Neural cell (in vitro differentiated cells): ENCODE data around the gene TSR3. TPM values are rescaled to one million over a fixed set of nuclear protein-coding genes. Genes with fewer than 3 reads are reported as not detected.

ENCODE experiments used
- H2AFZ ChIP-seq: fragments of 200-600, 300-800 bp; sonication (generic), shearing (Covaris generic); 2 replicates; pipeline ENCODE4 v1.6.0; 2014; ENCODE audit warnings: low read depth, mild to moderate bottlenecking, antibody characterized with exemption, low read length, moderate library complexity
- H3F3A ChIP-seq: fragments of 200-600 bp; shearing (Covaris generic); 2 replicates; pipeline ENCODE4 v1.6.1; 2016; ENCODE audit warnings: mild to moderate bottlenecking, moderate library complexity, mixed read lengths, antibody characterized with exemption, low read length; ENCODE audit not compliant: insufficient read depth, poor library complexity, severe bottlenecking
- H3K27ac ChIP-seq: fragments of 200-600, 300-800 bp; sonication (generic), shearing (Covaris generic); 2 replicates; pipeline ENCODE4 v1.5.1; 2014; ENCODE audit warnings: mild to moderate bottlenecking, low read length, moderate library complexity
- H3K27me3 ChIP-seq: fragments of 300-800, 200-600 bp; sonication (generic), shearing (Covaris generic); 2 replicates; pipeline ENCODE4 v1.6.0; 2014; ENCODE audit warnings: mild to moderate bottlenecking, low read depth, low read length, moderate library complexity; ENCODE audit not compliant: insufficient read depth
- H3K36me3 ChIP-seq: fragments of 300-800, 200-600 bp; sonication (generic), shearing (Covaris generic); 2 replicates; pipeline ENCODE4 v1.5.1; 2014; ENCODE audit warnings: mild to moderate bottlenecking, antibody characterized with exemption, low read length, moderate library complexity; ENCODE audit not compliant: insufficient read depth
- H3K4me2 ChIP-seq: fragments of 300-800, 200-600 bp; sonication (generic), shearing (Covaris generic); 2 replicates; pipeline ENCODE4 v1.6.0; 2014; ENCODE audit warnings: mild to moderate bottlenecking, low read length
- H3K4me3 ChIP-seq: fragments of 300-800, 200-600 bp; sonication (generic), shearing (Covaris generic); 2 replicates; pipeline ENCODE4 v1.5.1; 2014; ENCODE audit warnings: mild to moderate bottlenecking, low read length, moderate library complexity
- H3K79me2 ChIP-seq: fragments of 200-600 bp; shearing (Covaris generic); replicated peaks from 2 replicates; pipeline ENCODE4 v1.6.0; 2014; ENCODE audit warnings: mild to moderate bottlenecking, low read length, moderate library complexity; ENCODE audit not compliant: insufficient read depth
- H3K9ac ChIP-seq: fragments of 300-800, 200-600 bp; sonication (generic), shearing (Covaris generic); 2 replicates; pipeline ENCODE4 v1.6.1; 2016; ENCODE audit warnings: mild to moderate bottlenecking, low read length, mixed read lengths
- H3K9me2 ChIP-seq: fragments of 200-600 bp; shearing (Covaris generic); 2 replicates; pipeline ENCODE4 v1.6.1; 2016; ENCODE audit warnings: mild to moderate bottlenecking, low read length, mixed read lengths; ENCODE audit not compliant: insufficient read depth
- H3K9me3 ChIP-seq: fragments of 200-600, 300-800 bp; sonication (generic), shearing (Covaris generic); 2 replicates; pipeline ENCODE4 v1.6.1; 2016; ENCODE audit warnings: mild to moderate bottlenecking, mixed run types, low read length, moderate library complexity, mixed read lengths
- H4K20me1 ChIP-seq: fragments of 200-600 bp; shearing (Covaris generic); 2 replicates; pipeline ENCODE4 v1.6.1; 2016; ENCODE audit warnings: mild to moderate bottlenecking, mixed run types; ENCODE audit not compliant: insufficient read depth
- EP300 ChIP-seq: fragments of 450-650 bp; conservative IDR thresholded peaks from 2 replicates; pipeline ENCODE4 v1.6.1; 2014; ENCODE audit warnings: antibody characterized with exemption, mild to moderate bottlenecking, moderate library complexity; ENCODE audit not compliant: poor library complexity, severe bottlenecking
- EZH2 ChIP-seq: fragments of 200-600, 300-800 bp; shearing (Covaris generic), sonication (generic); IDR thresholded peaks from 2 replicates; pipeline ENCODE4 v1.6.1; 2014; ENCODE audit warnings: antibody characterized with exemption, low read length, borderline replicate concordance, mild to moderate bottlenecking; ENCODE audit not compliant: insufficient read depth, poor library complexity, severe bottlenecking
- MXI1 ChIP-seq: fragments of 450-650 bp; conservative IDR thresholded peaks from 2 replicates; pipeline ENCODE4 v1.6.1; 2014; ENCODE audit warnings: antibody characterized with exemption, mild to moderate bottlenecking; ENCODE audit not compliant: poor library complexity, severe bottlenecking
- POLR2AphosphoS5 ChIP-seq: IDR thresholded peaks from 2 replicates; pipeline ENCODE4 v1.6.1; 2012
- RAD21 ChIP-seq: fragments of 450-650 bp; conservative IDR thresholded peaks from 2 replicates; pipeline ENCODE4 v1.6.1; 2014; ENCODE audit warnings: antibody characterized with exemption, mild to moderate bottlenecking, moderate library complexity
- SMC3 ChIP-seq: fragments of 450-650 bp; conservative IDR thresholded peaks from 2 replicates; pipeline ENCODE4 v1.6.1; 2014; ENCODE audit warnings: antibody characterized with exemption, mild to moderate bottlenecking, moderate library complexity; ENCODE audit not compliant: poor library complexity
- TAF1 ChIP-seq: IDR thresholded peaks from 2 replicates; pipeline ENCODE4 v1.6.1; 2012; ENCODE audit warnings: low read depth
- polyA plus RNA-seq: library from polyadenylated mRNA; depleted of rRNA; stranded (reverse); fragments of >200 nt; gene quantifications from 2 replicates; pipeline ENCODE4 v1.2.3, GENCODE V29; 2014
- TF ChIP-seq, protein P1 (sequence below): fragments of 450-650 bp; IDR thresholded peaks from 2 replicates; pipeline ENCODE4 v1.5.1; 2014; ENCODE audit warnings: antibody characterized with exemption, mild to moderate bottlenecking, moderate library complexity; ENCODE audit not compliant: poor library complexity, severe bottlenecking
- TF ChIP-seq, protein P2 (sequence below): IDR thresholded peaks from 2 replicates; pipeline ENCODE4 v1.6.1; 2012; ENCODE audit warnings: borderline replicate concordance

The TSR3 gene
- polyA plus RNA-seq, 1 donor from 2014 or later: 102 TPM

DNA sequence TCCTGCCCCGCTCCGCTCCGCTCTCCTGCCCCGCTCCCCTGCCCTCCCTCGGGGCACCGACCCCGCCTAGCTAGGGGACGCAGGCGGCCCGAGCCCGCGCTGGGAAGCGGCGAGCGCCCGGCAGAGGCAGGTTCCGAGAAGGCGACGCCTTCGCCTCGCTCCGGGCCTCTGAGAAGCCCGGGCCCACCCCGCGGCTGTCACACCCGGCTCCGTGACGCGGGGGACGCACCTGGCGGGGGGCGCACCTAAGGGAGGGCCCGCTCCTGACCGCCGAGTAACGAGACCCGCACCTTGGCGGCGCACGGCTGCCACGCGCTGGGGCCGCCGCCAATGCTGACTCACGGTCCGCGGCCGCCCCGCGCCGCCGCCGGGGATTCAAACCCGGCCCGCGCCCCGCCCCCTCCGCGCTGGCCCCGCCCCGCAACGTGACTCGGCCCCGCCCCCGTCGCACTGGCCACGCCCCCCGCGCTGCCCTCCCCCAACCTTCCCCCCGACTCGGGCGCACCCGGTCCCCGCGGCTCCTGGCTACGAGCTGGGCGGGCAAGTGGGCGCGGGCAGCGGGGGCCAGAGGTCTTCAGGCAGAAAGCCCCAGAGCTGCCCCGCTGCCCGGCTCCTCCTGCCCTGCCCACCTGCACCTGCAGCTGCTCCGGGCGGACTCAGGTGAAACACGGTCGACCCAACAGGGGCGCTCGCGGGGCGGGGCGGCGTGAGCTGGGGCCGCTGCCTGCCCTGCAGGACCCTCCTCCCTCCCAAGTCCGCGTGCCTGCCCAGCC, 27.8 kb upstream of the TSR3 start:
- Histone ChIP-seq H3K9me2 (no peaks in the 10 kb centered on the region), H2AFZ (no peak overlapping the region), H3K9ac (peak overlapping the region; percentile 16), H4K20me1 (no peaks in the 10 kb centered on the region), H3K27me3 (no peaks in the 10 kb centered on the region), H3K4me3 (peak overlapping the region; percentile 68), H3K9me3 (no peaks in the 10 kb centered on the region), H3K36me3 (no peaks in the 10 kb centered on the region), H3F3A (no peaks in the 10 kb centered on the region), H3K27ac (no peak overlapping the region), H3K79me2 (no peaks in the 10 kb centered on the region), H3K4me2 (no peak overlapping the region)
- TF ChIP-seq TAF1 (no peak), MXI1 (peak; percentile 80)

DNA sequence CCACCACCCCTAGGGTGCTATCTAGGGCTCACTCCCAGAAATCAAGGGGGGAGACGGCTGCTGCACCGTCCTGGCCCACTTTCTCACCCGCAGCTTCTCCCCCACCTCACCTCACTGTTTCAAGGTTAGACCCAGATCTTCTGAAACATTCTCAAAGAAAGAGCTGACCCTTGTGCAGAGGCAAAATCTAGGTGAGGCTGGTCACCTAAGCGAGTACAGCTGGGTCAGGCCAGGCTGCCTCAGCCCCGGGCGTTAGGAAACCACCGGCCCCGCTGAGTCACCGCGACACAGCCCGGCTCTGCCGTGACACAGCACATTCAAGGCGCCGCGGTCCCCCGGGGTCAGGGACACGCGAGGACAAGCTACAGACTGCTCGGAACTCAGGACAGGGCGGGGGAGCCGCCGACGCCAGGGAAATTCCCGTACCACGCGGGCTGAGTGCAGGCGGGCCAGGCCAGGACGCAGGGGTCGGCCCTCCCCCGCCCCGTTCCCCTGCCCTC, 27.2 kb upstream of the TSR3 start:
- no peaks in the 10 kb centered on the region for H3K79me2 ChIP-seq
- H4K20me1 ChIP-seq: no peaks in the 10 kb centered on the region
- H3F3A ChIP-seq: no peaks in the 10 kb centered on the region
- H3K27ac ChIP-seq: no peak overlapping the region
- no peaks in the 10 kb centered on the region for H3K9me3 ChIP-seq
- no peak overlapping the region for H3K4me2 ChIP-seq
- H3K4me3 ChIP-seq: peak overlapping the region; percentile 68
- no peaks in the 10 kb centered on the region for H3K36me3 ChIP-seq
- H2AFZ ChIP-seq: no peak overlapping the region
- H3K27me3 ChIP-seq: no peaks in the 10 kb centered on the region
- H3K9me2 ChIP-seq: no peaks in the 10 kb centered on the region
- H3K9ac ChIP-seq: no peak overlapping the region
- TF ChIP-seq RAD21 (no peak), MXI1 (no peak), EP300 (no peak), TAF1 (no peak), SMC3 (no peak), POLR2AphosphoS5 (no peak), EZH2 (no peak)
- TF ChIP-seq, protein P1, sequence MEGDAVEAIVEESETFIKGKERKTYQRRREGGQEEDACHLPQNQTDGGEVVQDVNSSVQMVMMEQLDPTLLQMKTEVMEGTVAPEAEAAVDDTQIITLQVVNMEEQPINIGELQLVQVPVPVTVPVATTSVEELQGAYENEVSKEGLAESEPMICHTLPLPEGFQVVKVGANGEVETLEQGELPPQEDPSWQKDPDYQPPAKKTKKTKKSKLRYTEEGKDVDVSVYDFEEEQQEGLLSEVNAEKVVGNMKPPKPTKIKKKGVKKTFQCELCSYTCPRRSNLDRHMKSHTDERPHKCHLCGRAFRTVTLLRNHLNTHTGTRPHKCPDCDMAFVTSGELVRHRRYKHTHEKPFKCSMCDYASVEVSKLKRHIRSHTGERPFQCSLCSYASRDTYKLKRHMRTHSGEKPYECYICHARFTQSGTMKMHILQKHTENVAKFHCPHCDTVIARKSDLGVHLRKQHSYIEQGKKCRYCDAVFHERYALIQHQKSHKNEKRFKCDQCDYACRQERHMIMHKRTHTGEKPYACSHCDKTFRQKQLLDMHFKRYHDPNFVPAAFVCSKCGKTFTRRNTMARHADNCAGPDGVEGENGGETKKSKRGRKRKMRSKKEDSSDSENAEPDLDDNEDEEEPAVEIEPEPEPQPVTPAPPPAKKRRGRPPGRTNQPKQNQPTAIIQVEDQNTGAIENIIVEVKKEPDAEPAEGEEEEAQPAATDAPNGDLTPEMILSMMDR: no peak
- TF ChIP-seq, protein P2, sequence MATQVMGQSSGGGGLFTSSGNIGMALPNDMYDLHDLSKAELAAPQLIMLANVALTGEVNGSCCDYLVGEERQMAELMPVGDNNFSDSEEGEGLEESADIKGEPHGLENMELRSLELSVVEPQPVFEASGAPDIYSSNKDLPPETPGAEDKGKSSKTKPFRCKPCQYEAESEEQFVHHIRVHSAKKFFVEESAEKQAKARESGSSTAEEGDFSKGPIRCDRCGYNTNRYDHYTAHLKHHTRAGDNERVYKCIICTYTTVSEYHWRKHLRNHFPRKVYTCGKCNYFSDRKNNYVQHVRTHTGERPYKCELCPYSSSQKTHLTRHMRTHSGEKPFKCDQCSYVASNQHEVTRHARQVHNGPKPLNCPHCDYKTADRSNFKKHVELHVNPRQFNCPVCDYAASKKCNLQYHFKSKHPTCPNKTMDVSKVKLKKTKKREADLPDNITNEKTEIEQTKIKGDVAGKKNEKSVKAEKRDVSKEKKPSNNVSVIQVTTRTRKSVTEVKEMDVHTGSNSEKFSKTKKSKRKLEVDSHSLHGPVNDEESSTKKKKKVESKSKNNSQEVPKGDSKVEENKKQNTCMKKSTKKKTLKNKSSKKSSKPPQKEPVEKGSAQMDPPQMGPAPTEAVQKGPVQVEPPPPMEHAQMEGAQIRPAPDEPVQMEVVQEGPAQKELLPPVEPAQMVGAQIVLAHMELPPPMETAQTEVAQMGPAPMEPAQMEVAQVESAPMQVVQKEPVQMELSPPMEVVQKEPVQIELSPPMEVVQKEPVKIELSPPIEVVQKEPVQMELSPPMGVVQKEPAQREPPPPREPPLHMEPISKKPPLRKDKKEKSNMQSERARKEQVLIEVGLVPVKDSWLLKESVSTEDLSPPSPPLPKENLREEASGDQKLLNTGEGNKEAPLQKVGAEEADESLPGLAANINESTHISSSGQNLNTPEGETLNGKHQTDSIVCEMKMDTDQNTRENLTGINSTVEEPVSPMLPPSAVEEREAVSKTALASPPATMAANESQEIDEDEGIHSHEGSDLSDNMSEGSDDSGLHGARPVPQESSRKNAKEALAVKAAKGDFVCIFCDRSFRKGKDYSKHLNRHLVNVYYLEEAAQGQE: no peak
